Ramos (cell line): ENCODE results near the gene STARD10.

Source experiments
- in situ Hi-C: fragments of 300-500 bp; cut with MboI; formaldehyde crosslinking; loops from one replicate; pipeline ENCODE4 v1.14.3; 2022; ENCODE audit warnings: low sequenced_read_pairs; ENCODE audit not compliant: unreplicated experiment

Gene STARD10

GRCh38 chr11:72826942-72827480 lies 33.2 kb upstream of the STARD10 start:
- in situ Hi-C loops = no loop called here

- in situ Hi-C loops = no loop called here
Measured at GRCh38 chr11:72826191-72826941, 32.5 kb upstream of the STARD10 start.

GRCh38 chr11:72825661-72826060 lies 31.8 kb upstream of the STARD10 start:
- in situ Hi-C loops = no loop called here

- in situ Hi-C loops = no loop called here
Measured at GRCh38 chr11:72824811-72825505, 31.1 kb upstream of the STARD10 start.

- in situ Hi-C loops = no loop called here
Measured at GRCh38 chr11:72824020-72824419, 30.2 kb upstream of the STARD10 start.

GRCh38 chr11:72823105-72823804 lies 29.4 kb upstream of the STARD10 start:
- in situ Hi-C loops = no loop called here

- in situ Hi-C loops = no loop called here
Measured at GRCh38 chr11:72821920-72822799, 28.3 kb upstream of the STARD10 start.

GRCh38 chr11:72821221-72821919 lies 27.5 kb upstream of the STARD10 start:
- in situ Hi-C loops = no loop called here

- in situ Hi-C loops = no loop called here
Measured at GRCh38 chr11:72820439-72821139, 26.7 kb upstream of the STARD10 start.

GRCh38 chr11:72818971-72819370 lies 25.1 kb upstream of the STARD10 start:
- in situ Hi-C loops = no loop called here

- in situ Hi-C loops = no loop called here
Measured at GRCh38 chr11:72817966-72818365, 24.1 kb upstream of the STARD10 start.

GRCh38 chr11:72816404-72816990 lies 22.6 kb upstream of the STARD10 start:
- in situ Hi-C loops = no loop called here

- in situ Hi-C loops = no loop called here
Measured at GRCh38 chr11:72815110-72815618, 21.3 kb upstream of the STARD10 start.

- in situ Hi-C loops = no loop called here
Measured at GRCh38 chr11:72814286-72815109, 20.7 kb upstream of the STARD10 start, which contains the start of gene ATG16L2. ATG16L2 (plus strand) TSS chr11:72814411; CDS start chr11:72814446, 35 bp downstream.

GRCh38 chr11:72813740-72814285 lies 20.0 kb upstream of the STARD10 start:
- in situ Hi-C loops = no loop called here

- in situ Hi-C loops = no loop called here
Measured at GRCh38 chr11:72812967-72813739, 19.3 kb upstream of the STARD10 start.
